A673 (cell line): ENCODE data around the gene CAMK1. TPM values are rescaled to one million over a fixed set of nuclear protein-coding genes. Genes with fewer than 3 reads are reported as not detected.

Experiments
- BruUV-seq: library from RNA; stranded (reverse); fragments of 400-500 nt; replicated peaks from 2 replicates; lab custom pipeline; 2021; lab: Mats Ljungman, UMichigan
- CTCF ChIA-PET: fragments of 300-600 bp; sonication (Branson Sonifier 250); formaldehyde crosslinking; loops from one replicate; lab custom pipeline; 2022; ENCODE audit warnings: antibody characterized with exemption; lab: Charles Lee
- POLR2A ChIA-PET: fragments of 300-600 bp; sonication (Branson Sonifier 250); formaldehyde crosslinking; loops from one replicate; lab custom pipeline; 2022; ENCODE audit warnings: antibody characterized with exemption; ENCODE audit not compliant: low non-redundant PET; lab: Charles Lee
- DNase-seq: peaks from one replicate; pipeline ENCODE4 v3.0.0-alpha.2; 2015; ENCODE audit warnings: low spot score
- H3K27ac ChIP-seq: fragments of 200-600 bp; sonication (generic); 2 replicates; pipeline ENCODE4 v1.5.1; 2016; ENCODE audit warnings: mixed run types, low read depth, mild to moderate bottlenecking, mixed read lengths, antibody characterized with exemption, low read length; ENCODE audit not compliant: poor library complexity, severe bottlenecking
- H3K27me3 ChIP-seq: fragments of 200-600 bp; sonication (generic); replicated peaks from 2 replicates; pipeline ENCODE4 v1.6.1; 2017; ENCODE audit warnings: mixed run types, low read depth, mild to moderate bottlenecking, mixed read lengths, antibody characterized with exemption, low read length; ENCODE audit not compliant: insufficient read depth, poor library complexity
- H3K36me3 ChIP-seq: fragments of 200-600 bp; sonication (generic); 2 replicates; pipeline ENCODE4 v1.6.1; 2016; ENCODE audit warnings: mixed run types, mild to moderate bottlenecking, mixed read lengths, antibody characterized with exemption, low read length; ENCODE audit not compliant: insufficient read depth, poor library complexity, severe bottlenecking
- H3K4me1 ChIP-seq: fragments of 200-600 bp; sonication (generic); 2 replicates; pipeline ENCODE4 v1.6.1; 2017; ENCODE audit warnings: mixed run types, mild to moderate bottlenecking, mixed read lengths, antibody characterized with exemption, low read length; ENCODE audit not compliant: insufficient read depth, poor library complexity, severe bottlenecking
- H3K4me3 ChIP-seq: fragments of 200-600 bp; sonication (generic); 2 replicates; pipeline ENCODE4 v1.5.1; 2016; ENCODE audit warnings: low read depth, mixed run types, mild to moderate bottlenecking, mixed read lengths, low read length; ENCODE audit not compliant: poor library complexity, severe bottlenecking
- H3K9me3 ChIP-seq: fragments of 200-600 bp; sonication (generic); 2 replicates; pipeline ENCODE4 v1.6.1; 2016; ENCODE audit warnings: mixed run types, low read depth, mild to moderate bottlenecking, mixed read lengths, antibody characterized with exemption, low read length; ENCODE audit not compliant: poor library complexity, severe bottlenecking
- CTCF ChIP-seq: fragments of 300-800, 200-600 bp; sonication (generic); conservative IDR thresholded peaks from 2 replicates; pipeline ENCODE4 v1.5.1; 2017; ENCODE audit warnings: low read depth, mild to moderate bottlenecking, antibody characterized with exemption, low read length, moderate library complexity, mixed read lengths
- EZH2 ChIP-seq: fragments of 200-600 bp; sonication (generic); IDR thresholded peaks from 2 replicates; pipeline ENCODE4 v1.6.1; 2017; ENCODE audit warnings: borderline replicate concordance, low read depth, mild to moderate bottlenecking, mixed read lengths, antibody characterized with exemption, low read length; ENCODE audit not compliant: poor library complexity, severe bottlenecking
- intact Hi-C: fragments of 100-400 bp; cut with micrococcal nuclease; formaldehyde crosslinking; loops from one replicate; pipeline ENCODE4 v1.10.0; 2022; ENCODE audit not compliant: unreplicated experiment
- total RNA-seq: library from RNA; stranded (reverse); gene quantifications from 2 replicates; pipeline ENCODE4 v1.2.3, GENCODE V29; 2021

The CAMK1 gene
- total RNA-seq, 1 experiment from 2014 or later, result 26.7 TPM

- intact Hi-C loops, result loop anchor here (10.0 kb wide), 1 partner anchor 232 kb away; no protein-coding TSS in a partner anchor
- ChIA-PET CTCF (no interaction called here), POLR2A (no interaction called here)
- Histone ChIP-seq H3K4me1 (peaks cover 12% of the 10 kb centered on the region), H3K27me3 (no peaks in the 10 kb centered on the region), H3K36me3 (peaks cover 77% of the 10 kb centered on the region), H3K9me3 (no peaks in the 10 kb centered on the region), H3K27ac (no peak overlapping the region), H3K4me3 (no peak overlapping the region)
- TF ChIP-seq CTCF (no peak), EZH2 (no peak)
- no TSS peak for BruUV-seq
- DNase-seq, result no peak
Measured at GRCh38 chr3:9736831-9737230, 32.9 kb downstream of the CAMK1 start.

GRCh38 chr3:9732740-9733115 is 37.0 kb downstream of the CAMK1 start:
- BruUV-seq, result TSS peak; percentile 34
- Histone ChIP-seq H3K4me3 (peak overlapping the region; percentile 100), H3K36me3 (peaks cover 36% of the 10 kb centered on the region), H3K9me3 (no peaks in the 10 kb centered on the region), H3K4me1 (peaks cover 12% of the 10 kb centered on the region), H3K27me3 (no peaks in the 10 kb centered on the region), H3K27ac (peak overlapping the region; percentile 99)
- intact Hi-C loops, result loop anchor here (10.0 kb wide), 1 partner anchor 228 kb away; no protein-coding TSS in a partner anchor
- no peak for TF ChIP-seq CTCF
- TF ChIP-seq EZH2, result no peak
- ChIA-PET CTCF (no interaction called here), POLR2A (no interaction called here)
- no peak for DNase-seq

- no peak for TF ChIP-seq CTCF
- TF ChIP-seq EZH2, result no peak
- peaks cover 31% of the 10 kb centered on the region for H3K36me3 ChIP-seq
- ChIA-PET CTCF (no interaction called here), POLR2A (no interaction called here)
- no TSS peak for BruUV-seq
- DNase-seq, result no peak
- H3K27me3 ChIP-seq, result no peaks in the 10 kb centered on the region
- H3K27ac ChIP-seq, result peak overlapping the region; percentile 99
- peak overlapping the region; percentile 100 for H3K4me3 ChIP-seq
- intact Hi-C loops, result loop anchor here (10.0 kb wide), 1 partner anchor 227 kb away; no protein-coding TSS in a partner anchor
- peaks cover 12% of the 10 kb centered on the region for H3K4me1 ChIP-seq
- H3K9me3 ChIP-seq, result no peaks in the 10 kb centered on the region
Measured at GRCh38 chr3:9732080-9732739, 37.5 kb downstream of the CAMK1 start.
